ENCODE results near the gene AADACL4.
A peak's percentile ranks its signal among the peaks of the same experiment; 100 is the strongest.

The AADACL4 gene

GRCh38 chr1:12613180-12613579, 30.7 kb upstream of the AADACL4 start:
- no peak for DNase-seq (ENCODE audit: low spot score)

DNA sequence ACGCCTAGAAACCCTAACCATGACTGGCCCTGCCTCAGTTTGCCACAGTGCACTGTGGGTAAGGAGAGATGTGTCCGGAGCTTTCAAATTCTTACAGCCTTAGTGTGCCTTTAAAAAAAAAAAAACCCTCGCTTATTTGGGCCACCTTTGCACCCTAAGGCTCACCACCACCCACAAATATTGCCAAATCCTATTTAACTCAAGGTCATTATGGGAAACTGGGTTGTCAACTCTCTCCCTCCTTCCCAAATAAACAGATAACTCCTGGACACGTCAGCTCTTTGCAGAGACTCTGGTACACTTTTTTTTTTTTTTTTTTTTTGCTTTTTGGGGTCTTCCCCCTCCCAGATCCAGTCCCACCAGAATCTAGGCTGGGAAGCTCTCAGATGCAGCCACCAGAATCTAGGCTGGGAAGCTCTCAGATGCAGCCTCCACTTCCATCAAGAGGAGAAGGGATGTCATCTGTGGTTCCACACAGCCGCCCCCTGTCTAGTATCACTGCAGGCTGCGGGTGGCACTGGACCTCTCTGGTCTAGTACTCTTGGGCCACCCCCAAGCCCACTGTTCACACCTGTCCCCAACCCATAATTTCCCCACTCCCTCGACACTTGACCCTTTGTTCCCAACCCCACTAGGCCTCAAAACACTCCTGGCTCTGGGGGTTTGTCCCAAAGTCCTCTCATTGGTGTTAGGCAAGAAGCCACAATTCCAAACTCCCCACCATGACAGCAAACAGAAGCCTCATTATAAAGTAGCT, 29.3 kb upstream of the AADACL4 start:
- no peak for DNase-seq (ENCODE audit: low spot score)

DNA sequence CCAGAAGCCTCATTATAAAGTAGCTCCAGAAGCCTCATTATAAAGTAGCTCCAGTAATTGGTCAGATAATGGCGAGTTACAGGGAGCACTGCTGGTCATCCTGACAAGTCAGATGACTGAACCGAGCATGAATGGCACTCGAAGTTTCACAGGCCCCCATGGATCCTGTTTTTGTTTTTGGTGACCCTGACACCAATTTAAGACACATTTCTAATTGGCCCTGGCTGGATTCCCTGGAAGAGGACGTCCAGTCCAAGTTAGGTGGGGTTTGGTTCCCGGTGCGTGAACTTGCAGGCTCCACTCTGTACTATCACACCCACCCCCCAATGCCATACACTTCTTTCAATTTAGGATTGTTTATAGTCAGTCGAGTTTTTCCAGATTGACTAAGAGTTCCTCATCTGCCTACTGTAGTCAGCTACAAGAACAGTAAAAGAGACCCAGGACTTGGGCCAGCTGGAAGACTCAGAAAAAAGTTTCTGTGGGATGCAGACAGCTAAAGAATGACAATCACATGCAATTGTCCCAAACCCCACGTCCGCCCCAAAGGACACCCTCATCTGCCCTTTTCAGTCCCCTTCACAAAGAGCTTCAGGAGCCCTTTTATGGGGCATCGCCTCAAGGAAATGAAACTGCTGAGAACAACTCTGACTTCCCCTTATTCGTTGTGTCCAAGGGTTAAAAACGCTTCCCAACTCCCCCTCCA, 28.6 kb upstream of the AADACL4 start:
- DNase-seq (ENCODE audit: low spot score), result no peak

GRCh38 chr1:12615865-12616708, 27.8 kb upstream of the AADACL4 start:
- no peak for DNase-seq (ENCODE audit: low spot score)

DNA sequence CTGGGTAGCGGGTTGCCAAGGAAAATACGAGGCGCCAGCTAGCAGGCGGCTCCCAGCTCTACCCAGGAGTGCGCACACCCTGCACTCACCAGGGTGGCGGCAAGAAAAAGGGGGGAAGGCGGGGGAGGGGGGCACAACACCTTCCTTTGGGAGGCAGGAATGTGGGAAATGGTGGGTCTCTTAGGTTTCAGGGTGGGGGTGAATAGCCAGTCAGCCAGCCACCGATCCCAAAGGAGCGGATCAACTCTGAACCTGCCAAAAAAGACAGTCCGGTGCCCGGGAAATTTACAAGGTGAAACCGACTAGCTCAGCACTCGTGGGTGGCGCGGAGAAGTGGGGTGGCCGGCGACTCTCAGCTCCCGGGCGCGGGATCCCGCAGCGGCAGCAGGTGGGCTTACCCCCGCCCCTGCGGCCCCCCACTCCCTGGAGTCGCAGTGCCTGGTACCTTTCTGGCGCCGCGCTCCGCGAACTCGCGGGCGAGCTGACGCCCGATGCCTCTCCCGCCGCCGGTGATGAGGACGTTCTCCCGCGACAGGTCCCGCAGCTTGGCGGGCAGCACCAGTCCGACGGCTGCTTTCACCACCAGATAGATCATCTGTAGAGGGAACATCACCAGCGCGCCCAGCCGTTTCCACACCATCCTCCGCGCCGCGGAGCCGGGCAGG, 27.0 kb upstream of the AADACL4 start:
- no peak for DNase-seq (ENCODE audit: low spot score)

DNA sequence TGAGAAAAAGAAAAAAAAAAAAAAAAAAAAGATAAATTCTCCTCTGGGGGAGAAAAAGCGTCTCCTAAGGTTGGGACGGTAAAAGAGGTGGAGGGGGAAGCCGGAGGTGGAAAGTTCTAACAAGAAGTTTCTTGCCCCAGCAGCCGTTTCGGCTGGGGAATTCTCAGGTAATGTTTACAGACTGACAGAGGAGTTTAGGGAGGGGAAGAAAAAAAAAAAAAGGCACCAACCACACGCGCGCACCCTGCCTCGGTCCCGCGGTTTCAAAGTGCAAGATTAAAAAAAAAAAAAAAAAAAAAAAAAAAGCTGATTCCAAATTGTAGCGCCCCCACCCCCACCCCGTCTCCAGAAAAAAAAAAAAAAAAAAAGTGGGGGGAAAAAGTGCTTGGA, 26.4 kb upstream of the AADACL4 start:
- DNase-seq (ENCODE audit: low spot score), result no peak

DNA sequence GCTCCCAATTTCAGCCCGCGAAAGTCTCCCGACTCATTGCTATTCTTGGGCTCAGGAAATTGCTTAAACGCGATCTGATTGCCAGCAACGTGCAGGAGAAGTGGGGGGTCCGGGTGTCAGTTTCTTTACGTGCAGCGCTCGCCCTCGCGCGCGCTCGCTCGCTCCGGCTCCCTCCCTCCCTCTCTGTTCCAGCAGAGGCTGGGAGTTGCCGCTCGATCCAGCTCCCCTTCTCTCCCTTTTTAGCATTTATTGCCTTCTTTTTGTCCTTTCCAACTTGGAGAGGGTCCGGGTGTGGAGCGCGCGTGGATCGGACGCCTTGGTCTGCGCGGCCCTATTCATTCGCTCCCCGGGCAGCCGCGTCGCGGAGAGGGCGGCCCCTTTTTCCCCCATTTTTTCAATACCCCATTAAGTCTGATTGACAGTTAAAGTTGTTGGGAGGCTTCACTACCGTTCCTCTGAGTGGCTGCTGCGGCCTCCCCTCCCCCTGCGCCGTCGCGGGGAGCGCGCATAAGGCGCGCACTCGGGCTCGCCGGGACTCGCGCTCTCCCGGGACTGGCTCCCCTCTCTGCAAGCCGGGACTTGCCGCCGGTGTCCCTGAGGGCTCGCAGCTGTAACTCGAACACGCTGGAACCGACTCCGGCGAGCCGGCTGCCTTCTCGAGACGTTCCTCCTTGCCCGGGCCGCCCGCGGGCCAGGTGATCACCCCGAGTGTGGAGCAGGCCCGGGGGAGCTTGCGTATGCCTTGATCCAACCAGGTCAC, 25.8 kb upstream of the AADACL4 start, which contains the start of gene DHRS3:
Gene DHRS3 (minus strand): TSS at position 310 of the 760 bp plus-strand sequence. CDS start 862 bp downstream, outside the sequence.
- DNase-seq (ENCODE audit: low spot score), result peak; percentile 61

- no peak for DNase-seq (ENCODE audit: low spot score)
Observed at GRCh38 chr1:12618661-12618964, 25.3 kb upstream of the AADACL4 start.

- DNase-seq (ENCODE audit: low spot score), result peak; percentile 57
Observed at GRCh38 chr1:12618965-12619791, 24.7 kb upstream of the AADACL4 start.

GRCh38 chr1:12619792-12620487, 23.9 kb upstream of the AADACL4 start:
- DNase-seq (ENCODE audit: low spot score), result peak; percentile 86

- DNase-seq (ENCODE audit: low spot score), result peak; percentile 57
Observed at GRCh38 chr1:12620488-12620865, 23.4 kb upstream of the AADACL4 start.

- DNase-seq (ENCODE audit: low spot score), result no peak
Observed at GRCh38 chr1:12620931-12621330, 23.0 kb upstream of the AADACL4 start.

- no peak for DNase-seq (ENCODE audit: low spot score)
Observed at GRCh38 chr1:12621346-12622335, 22.2 kb upstream of the AADACL4 start.

GRCh38 chr1:12622506-12622905, 21.4 kb upstream of the AADACL4 start:
- no peak for DNase-seq (ENCODE audit: low spot score)

DNA sequence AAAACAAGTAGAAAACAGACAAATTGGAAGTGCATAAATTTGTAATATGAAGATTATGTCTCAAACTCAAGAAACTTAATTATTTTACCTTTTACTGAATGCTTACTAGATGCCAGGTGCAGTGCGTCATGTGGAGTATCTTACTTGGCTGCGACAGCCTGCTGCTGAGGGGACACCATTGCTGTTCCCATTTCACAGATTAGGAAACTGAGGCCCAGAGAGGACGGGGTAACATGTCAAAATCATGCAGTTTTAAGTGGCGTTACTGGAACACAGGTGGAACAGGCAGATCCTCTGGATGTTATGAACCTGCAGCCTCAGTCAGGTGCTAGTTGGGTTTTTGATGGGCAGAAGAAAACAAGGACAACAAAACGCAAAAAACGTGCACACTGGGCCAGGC, 18.6 kb upstream of the AADACL4 start:
- DNase-seq (ENCODE audit: low spot score), result no peak

DNA sequence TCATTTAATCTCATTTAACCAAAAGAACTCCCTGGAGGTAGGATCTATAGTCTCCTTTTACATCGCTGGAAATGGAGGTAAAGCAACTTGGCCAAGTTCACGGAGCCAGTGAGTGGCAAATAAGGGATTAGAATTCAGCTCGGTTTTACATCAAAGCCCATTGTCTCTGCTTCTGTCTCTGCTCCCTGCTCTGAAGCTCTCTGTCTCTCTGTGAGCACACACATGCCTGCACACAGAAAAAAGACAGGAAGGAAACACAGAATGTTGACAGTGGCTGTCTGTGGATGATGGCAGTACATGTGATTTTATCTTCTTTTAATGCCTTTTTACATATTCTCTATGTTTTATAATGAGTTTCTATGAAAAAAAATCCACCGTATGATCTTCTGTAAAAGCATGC, 17.0 kb upstream of the AADACL4 start:
- DNase-seq (ENCODE audit: low spot score), result no peak

DNA sequence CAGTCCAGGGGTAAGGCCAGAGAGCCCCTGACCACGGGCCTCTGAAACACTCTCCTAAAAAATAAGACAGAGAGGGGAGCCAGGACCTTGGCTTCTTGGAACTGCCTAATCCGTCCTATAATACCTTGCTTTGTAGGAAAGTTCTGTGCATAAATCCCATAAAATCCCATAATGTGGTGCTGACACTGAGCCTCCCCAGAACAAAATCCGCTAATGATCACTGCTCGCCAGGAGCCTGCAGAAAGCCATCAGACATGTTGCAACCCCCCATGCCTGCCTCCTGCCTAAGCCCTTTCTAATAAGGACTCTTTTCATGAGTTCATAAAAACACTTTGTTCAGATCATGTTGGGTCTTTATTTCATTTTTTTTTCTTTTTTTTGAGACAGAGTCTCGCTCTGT, 16.6 kb upstream of the AADACL4 start:
- no peak for DNase-seq (ENCODE audit: low spot score)

GRCh38 chr1:12629511-12629956, 14.4 kb upstream of the AADACL4 start:
- DNase-seq (ENCODE audit: low spot score), result no peak

Measured in activated CD4-positive, alpha-beta T cell treated with anti-CD3 and anti-CD28 coated beads, Interleukin-2, Interleukin-4, amounts not matched to agents 100 ng/mL and 50 ng/mL, durations not matched to agents 16 hours and 8 hours (primary cell).